Uterus (tissue), 2 donors: ENCODE data around the gene PLXDC2.

ENCODE experiments used
- CTCF ChIP-seq, 4 experiments: fragments of 200-600 bp in 2 of 4; fragments of 450-650 bp in 2 of 4; sonication (generic) in 2 of 4; IDR thresholded peaks; one replicate each; pipeline ENCODE4 v1.5.1; 2016 to 2019; ENCODE audit warnings: antibody characterized with exemption in 4 of 4, mild to moderate bottlenecking in 2 of 4, moderate library complexity in 1 of 4
- POLR2A ChIP-seq, 2 donors: fragments of 450-650 bp; IDR thresholded peaks; one replicate each; pipeline ENCODE4 v1.6.1; 2016; ENCODE audit warnings: antibody characterized with exemption in 2 of 2, mild to moderate bottlenecking in 1 of 2, moderate library complexity in 1 of 2

- TF ChIP-seq CTCF (IDR thresholded peaks at IDR 0.05), result no peak
- no peak for TF ChIP-seq POLR2A (IDR thresholded peaks at IDR 0.05)
Measured at GRCh38 chr10:19839090-19839489, 22.9 kb downstream of the PLXDC2 start.
